Testis (tissue), 3 donors: ENCODE measurements around the gene KCTD16. TPM values are rescaled to one million over a fixed set of nuclear protein-coding genes. Genes with fewer than 3 reads are reported as not detected.

Experiments used
- DNase-seq: peaks from one replicate; pipeline ENCODE4 v3.0.0-alpha.2; 2019
- H3K27ac ChIP-seq, 2 donors: fragments of 200-600 bp; sonication (generic); one replicate each; pipeline ENCODE4 v1.5.1; 2019
- H3K27me3 ChIP-seq: fragments of 200-600 bp; sonication (generic); one replicate; pipeline ENCODE4 v1.5.1; 2019
- H3K36me3 ChIP-seq: fragments of 200-600 bp; sonication (generic); one replicate; pipeline ENCODE4 v1.5.1; 2017; ENCODE audit warnings: low read depth; ENCODE audit errors: missing control alignments
- H3K4me1 ChIP-seq: fragments of 200-600 bp; sonication (generic); one replicate; pipeline ENCODE4 v1.5.1; 2019
- H3K4me3 ChIP-seq, 2 donors: fragments of 200-600 bp; sonication (generic); one replicate each; pipeline ENCODE4 v1.5.1; 2017 to 2019
- H3K9me3 ChIP-seq: fragments of 200-600 bp; sonication (generic); one replicate; pipeline ENCODE4 v1.5.1; 2017
- POLR2A ChIP-seq: fragments of 450-650 bp; IDR thresholded peaks from one replicate; pipeline ENCODE4 v1.6.1; 2017; ENCODE audit warnings: antibody characterized with exemption, mild to moderate bottlenecking, moderate library complexity
- WGBS, 2 donors: methylation state at CpG; one replicate each; pipeline ENCODE4 v1.1.5; 2018; 5-methylcytosine and 5-hydroxymethylcytosine counted together
- intact Hi-C: fragments of 100-400 bp; cut with DNase I; formaldehyde crosslinking; loops from one replicate; pipeline ENCODE4 v1.15.1; 2023; ENCODE audit warnings: low total_unique reads
- polyA plus RNA-seq: library from polyadenylated mRNA; stranded (reverse); fragments of 350-450 nt; fragmentation: Illumina TruSeq; extraction: RNeasy Lipid Tissue Mini Kit (QIAGEN cat#74804); gene quantifications from one replicate; pipeline ENCODE4 v1.2.3, GENCODE V29; 2014; ENCODE audit warnings: low read depth, low replicate concordance; ENCODE audit not compliant: insufficient read depth
- total RNA-seq, 2 donors: library from RNA; depleted of rRNA; stranded (reverse); fragments of >200 nt; gene quantifications; one replicate each; pipeline ENCODE4 v1.2.3, GENCODE V29; 2016
- TF ChIP-seq, protein P1 (sequence below), 3 experiments: fragments of 450-650 bp in 2 of 3; fragments of 200-600 bp in 1 of 3; sonication (generic) in 1 of 3; IDR thresholded peaks; one replicate each; pipeline ENCODE4 v1.5.1; 2016 to 2019; ENCODE audit warnings: antibody characterized with exemption in 3 of 3, mild to moderate bottlenecking in 2 of 3, moderate library complexity in 1 of 3

The KCTD16 gene
- total and polyA plus RNA-seq, 3 donors from 2014 or later, result 1.4 to 3.2 (median 2.7) TPM

DNA sequence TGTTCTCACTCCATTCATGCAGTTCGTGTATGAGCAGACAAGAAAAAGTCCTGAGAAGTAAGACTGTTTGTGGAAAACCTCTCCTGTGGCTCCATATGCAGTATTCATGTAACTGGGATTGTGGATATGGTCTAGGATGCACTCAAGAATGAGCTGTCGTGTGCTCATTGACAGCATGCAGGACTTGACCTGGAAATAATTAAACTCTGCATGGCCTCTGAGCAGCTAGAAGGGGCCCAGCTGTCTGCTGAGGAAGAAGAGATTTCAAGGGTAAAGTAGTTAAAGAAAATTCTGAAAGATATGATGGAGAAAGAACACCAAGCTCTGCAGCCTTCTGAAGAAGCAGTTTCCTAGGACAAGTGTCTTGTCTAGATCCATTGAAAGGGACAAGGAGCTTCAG, 89.4 kb downstream of the KCTD16 start:
- WGBS, 2 donors, result 31 to 52% methylated on average over 2 of the region's 2 CpGs
- no peak for DNase-seq
- Histone ChIP-seq H3K9me3 (no peaks in the 10 kb centered on the region), H3K4me3 (no peak overlapping the region), H3K27ac (no peak overlapping the region), H3K27me3 (no peaks in the 10 kb centered on the region), H3K36me3 (no peaks in the 10 kb centered on the region), H3K4me1 (no peaks in the 10 kb centered on the region)
- TF ChIP-seq, protein P1, sequence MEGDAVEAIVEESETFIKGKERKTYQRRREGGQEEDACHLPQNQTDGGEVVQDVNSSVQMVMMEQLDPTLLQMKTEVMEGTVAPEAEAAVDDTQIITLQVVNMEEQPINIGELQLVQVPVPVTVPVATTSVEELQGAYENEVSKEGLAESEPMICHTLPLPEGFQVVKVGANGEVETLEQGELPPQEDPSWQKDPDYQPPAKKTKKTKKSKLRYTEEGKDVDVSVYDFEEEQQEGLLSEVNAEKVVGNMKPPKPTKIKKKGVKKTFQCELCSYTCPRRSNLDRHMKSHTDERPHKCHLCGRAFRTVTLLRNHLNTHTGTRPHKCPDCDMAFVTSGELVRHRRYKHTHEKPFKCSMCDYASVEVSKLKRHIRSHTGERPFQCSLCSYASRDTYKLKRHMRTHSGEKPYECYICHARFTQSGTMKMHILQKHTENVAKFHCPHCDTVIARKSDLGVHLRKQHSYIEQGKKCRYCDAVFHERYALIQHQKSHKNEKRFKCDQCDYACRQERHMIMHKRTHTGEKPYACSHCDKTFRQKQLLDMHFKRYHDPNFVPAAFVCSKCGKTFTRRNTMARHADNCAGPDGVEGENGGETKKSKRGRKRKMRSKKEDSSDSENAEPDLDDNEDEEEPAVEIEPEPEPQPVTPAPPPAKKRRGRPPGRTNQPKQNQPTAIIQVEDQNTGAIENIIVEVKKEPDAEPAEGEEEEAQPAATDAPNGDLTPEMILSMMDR (IDR thresholded peaks at IDR 0.05), result no peak
- no peak for TF ChIP-seq POLR2A
- intact Hi-C loops, result no loop called here

DNA sequence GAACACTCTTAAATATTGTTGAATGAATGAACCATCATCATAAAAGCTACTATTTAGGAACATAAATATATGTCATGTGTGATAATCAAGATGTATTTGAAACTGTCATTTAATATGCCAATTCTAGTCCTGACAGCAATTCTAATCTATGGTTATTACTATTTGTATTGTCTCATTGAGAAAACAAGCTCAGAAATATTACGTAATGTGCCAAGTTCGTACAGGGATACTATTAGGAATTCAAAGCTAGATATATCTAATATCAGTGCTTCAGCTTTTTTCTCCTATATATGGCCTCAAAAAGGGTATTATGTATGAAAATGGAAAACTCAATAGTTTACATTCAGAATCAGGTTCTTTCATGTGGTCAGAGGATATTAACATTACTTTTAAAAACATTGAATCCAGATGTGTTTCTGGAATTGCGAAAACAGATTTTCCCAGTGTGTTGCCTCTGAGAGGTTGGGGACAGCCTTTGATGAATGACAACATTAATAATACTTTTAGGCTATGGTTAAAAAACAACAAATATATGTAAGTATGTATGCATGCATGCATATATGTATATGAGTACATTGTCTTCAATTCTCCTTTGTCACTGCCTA, 95.1 kb downstream of the KCTD16 start:
- TF ChIP-seq, protein P1 (IDR thresholded peaks at IDR 0.05), result no peak
- no peak for TF ChIP-seq POLR2A
- no peaks in the 10 kb centered on the region for H3K9me3 ChIP-seq

DNA sequence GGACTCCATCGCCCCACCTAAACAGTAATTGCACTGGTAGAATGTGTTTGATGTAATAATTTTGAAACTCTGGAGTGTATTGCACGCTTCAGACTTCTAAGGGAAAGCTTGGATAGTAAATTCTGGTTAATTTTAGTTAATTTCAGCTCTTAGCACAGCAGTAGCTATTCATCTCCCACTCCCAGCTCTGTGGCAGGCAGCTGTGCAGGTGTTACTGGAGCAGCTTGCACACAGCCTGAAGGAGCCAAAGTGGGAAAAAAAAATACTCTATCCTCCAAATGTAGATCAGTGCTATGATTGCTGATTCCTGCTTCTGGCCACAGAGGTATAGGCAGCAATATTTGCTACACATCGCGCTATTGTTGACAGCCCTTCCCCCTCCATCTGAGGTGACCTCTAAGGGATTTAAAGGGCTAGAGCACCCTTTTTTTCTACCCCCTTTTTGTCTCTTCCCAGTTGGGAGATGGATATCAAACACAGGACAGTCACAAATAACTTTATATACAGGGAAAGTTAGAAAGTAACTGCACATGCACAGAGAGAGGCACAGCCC, 97.4 kb downstream of the KCTD16 start:
- TF ChIP-seq, protein P1 (IDR thresholded peaks at IDR 0.05), result no peak
- no peak for TF ChIP-seq POLR2A
- H3K27me3 ChIP-seq, result no peaks in the 10 kb centered on the region
- DNase-seq, result no peak
- no peak overlapping the region for H3K4me3 ChIP-seq
- no peaks in the 10 kb centered on the region for H3K9me3 ChIP-seq
- no peak overlapping the region for H3K27ac ChIP-seq
- WGBS, 2 donors, result 70 to 77% methylated on average over 4 of the region's 4 CpGs
- intact Hi-C loops, result no loop called here
- no peaks in the 10 kb centered on the region for H3K4me1 ChIP-seq
- H3K36me3 ChIP-seq, result no peaks in the 10 kb centered on the region

More for the DNA sequence above, 95.1 kb downstream of the KCTD16 start:
- Histone ChIP-seq H3K27ac (no peak overlapping the region), H3K4me3 (no peak overlapping the region), H3K27me3 (no peaks in the 10 kb centered on the region), H3K4me1 (no peaks in the 10 kb centered on the region), H3K36me3 (no peaks in the 10 kb centered on the region)
- whole genome bisulfite sequencing, 2 donors, result 62 to 84% methylated on average over 3 of the region's 3 CpGs
- DNase-seq, result no peak
- intact Hi-C loops, result no loop called here

DNA sequence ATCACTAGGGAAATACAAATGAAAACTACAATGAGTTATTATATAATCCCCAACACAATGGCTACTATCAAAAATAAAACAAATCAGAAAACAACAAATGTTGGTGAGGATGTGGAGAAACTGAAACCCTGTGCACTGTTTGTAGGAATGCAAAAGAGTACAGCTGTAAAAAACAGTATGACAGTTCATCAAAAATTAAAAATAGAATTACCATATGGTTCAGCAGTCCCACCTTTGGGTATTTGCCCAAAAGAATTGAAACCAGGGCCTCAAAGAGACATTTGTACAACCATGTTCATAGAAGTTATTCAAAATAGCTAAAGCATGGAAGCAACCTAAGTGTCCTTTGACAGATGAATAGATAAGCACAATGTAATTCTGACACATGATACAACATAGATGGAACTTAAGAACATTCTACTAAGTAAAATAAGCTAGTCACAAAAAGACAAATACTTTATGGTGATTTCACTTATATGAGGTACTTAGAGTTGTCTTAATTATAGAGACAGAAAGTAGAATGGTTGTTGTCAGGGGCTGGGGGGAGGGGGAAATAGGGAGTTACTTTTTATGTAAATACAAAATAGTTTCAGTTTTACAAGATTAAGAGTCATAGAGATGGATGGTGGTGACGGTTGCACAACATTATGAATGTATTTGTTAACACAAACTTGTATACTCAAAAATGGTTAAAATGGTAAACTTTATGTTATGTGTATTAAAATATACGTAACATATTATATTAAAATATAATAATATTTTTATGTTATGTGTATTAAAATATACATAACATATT, 102.8 kb downstream of the KCTD16 start:
- no peak for TF ChIP-seq POLR2A
- TF ChIP-seq, protein P1 (IDR thresholded peaks at IDR 0.05), result no peak
- Histone ChIP-seq H3K27ac (no peak overlapping the region), H3K4me3 (no peak overlapping the region), H3K4me1 (no peaks in the 10 kb centered on the region), H3K9me3 (no peaks in the 10 kb centered on the region), H3K27me3 (no peaks in the 10 kb centered on the region), H3K36me3 (no peaks in the 10 kb centered on the region)
- 82 to 98% methylated on average over 2 of the region's 2 CpGs for WGBS, 2 donors
- intact Hi-C loops, result no loop called here
- no peak for DNase-seq
